SK-N-SH (cell line): ENCODE data around the gene SLC38A8.

ENCODE experiments used
- EZH2phosphoT487 ChIP-seq: fragments of 200-600 bp; sonication (generic); IDR thresholded peaks from 2 replicates; pipeline ENCODE4 v1.6.1; 2017; ENCODE audit warnings: low read depth, mixed run types, mild to moderate bottlenecking, antibody characterized with exemption, moderate library complexity, borderline replicate concordance
- FOXJ3 ChIP-seq: sonication (generic); formaldehyde crosslinking; IDR thresholded peaks from 2 replicates; pipeline ENCODE4 v1.5.1; 2020; ENCODE audit warnings: mild to moderate bottlenecking, missing genetic modification reagents
- NFIC ChIP-seq: IDR thresholded peaks from 2 replicates; pipeline ENCODE4 v1.4.0; 2012; ENCODE audit warnings: borderline replicate concordance
- POLR2AphosphoS5 ChIP-seq: IDR thresholded peaks from 2 replicates; pipeline ENCODE4 v1.6.1; 2012; ENCODE audit warnings: low read depth, low read length
- RAD21 ChIP-seq: IDR thresholded peaks from 2 replicates; pipeline ENCODE4 v1.6.1; 2012; ENCODE audit warnings: mild to moderate bottlenecking, low read length
- RCOR1 ChIP-seq: fragments of 150-350 bp; IDR thresholded peaks from 2 replicates; pipeline ENCODE4 v1.6.1; 2017; ENCODE audit warnings: antibody characterized with exemption, low read length
- SIN3A ChIP-seq: IDR thresholded peaks from 2 replicates; pipeline ENCODE4 v1.6.1; 2012; ENCODE audit warnings: low read depth, mild to moderate bottlenecking, low read length, moderate library complexity, borderline replicate concordance
- SMC3 ChIP-seq: IDR thresholded peaks from 2 replicates; pipeline ENCODE4 v1.6.1; 2012; ENCODE audit warnings: low read depth, low read length, improper control_type of control experiment
- TAF1 ChIP-seq: IDR thresholded peaks from 2 replicates; pipeline ENCODE4 v1.6.1; 2012; ENCODE audit warnings: low read depth, mild to moderate bottlenecking, low read length, moderate library complexity, borderline replicate concordance
- YY1 ChIP-seq: IDR thresholded peaks from 2 replicates; pipeline ENCODE4 v1.4.0; 2012; ENCODE audit warnings: low read depth, mild to moderate bottlenecking
- TF ChIP-seq, protein P1 (sequence below): fragments of 200-600 bp; sonication (generic); IDR thresholded peaks from 2 replicates; pipeline ENCODE4 v1.6.1; 2017; ENCODE audit warnings: antibody characterized with exemption, mild to moderate bottlenecking, moderate library complexity
- TF ChIP-seq, protein P2 (sequence below): IDR thresholded peaks from 2 replicates; pipeline ENCODE4 v1.4.0; 2012; ENCODE audit warnings: low read depth

DNA sequence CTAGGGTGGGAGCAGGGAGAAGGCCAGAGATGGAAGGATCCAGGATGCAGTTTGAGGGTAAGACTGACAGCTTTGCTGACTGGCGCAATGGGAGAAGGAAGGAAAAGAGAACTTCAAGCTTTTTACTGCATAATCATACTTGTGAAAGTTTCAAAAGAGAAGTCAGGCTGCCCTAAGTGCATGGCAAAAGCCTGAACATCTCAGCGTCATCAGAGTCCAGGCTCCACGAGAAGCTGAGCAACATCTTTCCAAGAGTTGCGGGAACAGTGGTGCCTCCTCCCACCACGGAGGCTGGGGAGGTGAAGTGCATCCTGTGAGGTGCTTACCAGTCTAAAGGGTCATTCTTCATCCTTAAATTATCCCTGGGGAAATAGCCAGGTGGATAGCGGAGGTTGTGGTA is 26.9 kb upstream of the SLC38A8 start:
- TF ChIP-seq YY1 (no peak), SMC3 (no peak), POLR2AphosphoS5 (no peak), RAD21 (no peak), RCOR1 (no peak), NFIC (no peak), SIN3A (no peak), TAF1 (no peak), EZH2phosphoT487 (no peak), FOXJ3 (no peak)
- TF ChIP-seq, protein P1, sequence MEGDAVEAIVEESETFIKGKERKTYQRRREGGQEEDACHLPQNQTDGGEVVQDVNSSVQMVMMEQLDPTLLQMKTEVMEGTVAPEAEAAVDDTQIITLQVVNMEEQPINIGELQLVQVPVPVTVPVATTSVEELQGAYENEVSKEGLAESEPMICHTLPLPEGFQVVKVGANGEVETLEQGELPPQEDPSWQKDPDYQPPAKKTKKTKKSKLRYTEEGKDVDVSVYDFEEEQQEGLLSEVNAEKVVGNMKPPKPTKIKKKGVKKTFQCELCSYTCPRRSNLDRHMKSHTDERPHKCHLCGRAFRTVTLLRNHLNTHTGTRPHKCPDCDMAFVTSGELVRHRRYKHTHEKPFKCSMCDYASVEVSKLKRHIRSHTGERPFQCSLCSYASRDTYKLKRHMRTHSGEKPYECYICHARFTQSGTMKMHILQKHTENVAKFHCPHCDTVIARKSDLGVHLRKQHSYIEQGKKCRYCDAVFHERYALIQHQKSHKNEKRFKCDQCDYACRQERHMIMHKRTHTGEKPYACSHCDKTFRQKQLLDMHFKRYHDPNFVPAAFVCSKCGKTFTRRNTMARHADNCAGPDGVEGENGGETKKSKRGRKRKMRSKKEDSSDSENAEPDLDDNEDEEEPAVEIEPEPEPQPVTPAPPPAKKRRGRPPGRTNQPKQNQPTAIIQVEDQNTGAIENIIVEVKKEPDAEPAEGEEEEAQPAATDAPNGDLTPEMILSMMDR, result no peak
- TF ChIP-seq, protein P2, sequence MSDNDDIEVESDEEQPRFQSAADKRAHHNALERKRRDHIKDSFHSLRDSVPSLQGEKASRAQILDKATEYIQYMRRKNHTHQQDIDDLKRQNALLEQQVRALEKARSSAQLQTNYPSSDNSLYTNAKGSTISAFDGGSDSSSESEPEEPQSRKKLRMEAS, result no peak
